ENCODE results near the gene ZDHHC8.

ZDHHC8 gene

GRCh38 chr22:20127318-20127868, 4.2 kb upstream of the ZDHHC8 start:
- no peak for DNase-seq (ENCODE audit: low read depth in 1 of 2, low spot score in 1 of 2)
- Histone ChIP-seq H3K4me3 (replicated peaks; ENCODE audit: insufficient read depth, low read length) (no peak overlapping the region), H3K27ac (replicated peaks) (no peak overlapping the region), H3K27me3 (ENCODE audit: insufficient read depth, poor library complexity, severe bottlenecking) (peaks cover 15% of the 10 kb centered on the region)
- TF ChIP-seq POLR2AphosphoS5 (IDR thresholded peaks at IDR 0.05; ENCODE audit: low read depth): peak; percentile 16; the same call in 1 of the 2 replicates
- no peak for TF ChIP-seq SPI1 (IDR thresholded peaks at IDR 0.05; ENCODE audit: borderline replicate concordance, low read depth)

GRCh38 chr22:20127869-20128618, 3.6 kb upstream of the ZDHHC8 start:
- no peak for TF ChIP-seq GABPA (IDR thresholded peaks at IDR 0.05; ENCODE audit: low read depth)
- Histone ChIP-seq H3K27me3 (ENCODE audit: insufficient read depth, poor library complexity, severe bottlenecking) (peaks cover 21% of the 10 kb centered on the region), H3K27ac (replicated peaks) (no peak overlapping the region), H3K4me3 (replicated peaks; ENCODE audit: insufficient read depth, low read length) (no peak overlapping the region)
- DNase-seq (ENCODE audit: low read depth in 1 of 2, low spot score in 1 of 2): no peak

- no peak for TF ChIP-seq REST (IDR thresholded peaks at IDR 0.05; ENCODE audit: insufficient replicate concordance, low read depth)
- no peak for TF ChIP-seq SPI1 (IDR thresholded peaks at IDR 0.05; ENCODE audit: borderline replicate concordance, low read depth)
- TF ChIP-seq CTCF (IDR thresholded peaks at IDR 0.05; ENCODE audit: insufficient read depth, low read length): no peak
- TF ChIP-seq GABPA (IDR thresholded peaks at IDR 0.05; ENCODE audit: low read depth): no peak
- no peak for TF ChIP-seq POLR2AphosphoS5 (IDR thresholded peaks at IDR 0.05; ENCODE audit: low read depth)
- Histone ChIP-seq H3K27ac (replicated peaks) (no peak overlapping the region), H3K4me3 (replicated peaks; ENCODE audit: insufficient read depth, low read length) (no peak overlapping the region), H3K27me3 (ENCODE audit: insufficient read depth, poor library complexity, severe bottlenecking) (peaks cover 21% of the 10 kb centered on the region)
- DNase-seq (ENCODE audit: low read depth in 1 of 2, low spot score in 1 of 2): no peak
Measured at GRCh38 chr22:20128619-20128901, 3.0 kb upstream of the ZDHHC8 start.

- Histone ChIP-seq H3K27me3 (ENCODE audit: insufficient read depth, poor library complexity, severe bottlenecking) (peaks cover 21% of the 10 kb centered on the region), H3K27ac (replicated peaks) (no peak overlapping the region), H3K4me3 (replicated peaks; ENCODE audit: insufficient read depth, low read length) (no peak overlapping the region)
- peak in 1 of 2 experiments; percentile 50 for DNase-seq (ENCODE audit: low read depth in 1 of 2, low spot score in 1 of 2)
- peak; percentile 61 for TF ChIP-seq CTCF (IDR thresholded peaks at IDR 0.05; ENCODE audit: insufficient read depth, low read length)
- no peak for TF ChIP-seq REST (IDR thresholded peaks at IDR 0.05; ENCODE audit: insufficient replicate concordance, low read depth)
- TF ChIP-seq GABPA (IDR thresholded peaks at IDR 0.05; ENCODE audit: low read depth): no peak
- TF ChIP-seq SPI1 (IDR thresholded peaks at IDR 0.05; ENCODE audit: borderline replicate concordance, low read depth): no peak
- peak; percentile 12; the same call in 1 of the 2 replicates for TF ChIP-seq POLR2AphosphoS5 (IDR thresholded peaks at IDR 0.05; ENCODE audit: low read depth)
Measured at GRCh38 chr22:20128902-20129746, 2.5 kb upstream of the ZDHHC8 start.

Data from HL-60 (cell line).